Esophagus (tissue), 2 donors: Measurements from ENCODE around the gene ART1. TPM values are rescaled to one million over a fixed set of nuclear protein-coding genes. Genes with fewer than 3 reads are reported as not detected.

ENCODE experiments used
- H3K27ac ChIP-seq, 2 donors: one replicate each; pipeline ENCODE4 v1.5.1; 2013; ENCODE audit warnings: low read depth in 2 of 2, mild to moderate bottlenecking in 2 of 2, inconsistent platforms in 1 of 2, low read length in 1 of 2, moderate library complexity in 1 of 2
- H3K27me3 ChIP-seq, 2 donors: one replicate each; pipeline ENCODE4 v1.6.1; 2013; ENCODE audit warnings: low read length in 2 of 2, control low read depth in 1 of 2, mild to moderate bottlenecking in 1 of 2; ENCODE audit not compliant: insufficient read depth in 2 of 2, control insufficient read depth in 1 of 2
- H3K36me3 ChIP-seq, 2 donors: one replicate each; pipeline ENCODE4 v1.6.1; 2013; ENCODE audit warnings: low read length in 1 of 2; ENCODE audit not compliant: control insufficient read depth in 2 of 2, insufficient read depth in 2 of 2
- H3K4me1 ChIP-seq, 2 donors: one replicate each; pipeline ENCODE4 v1.6.1; 2013; ENCODE audit warnings: low read length in 1 of 2; ENCODE audit not compliant: control insufficient read depth in 2 of 2, insufficient read depth in 2 of 2
- H3K4me3 ChIP-seq, 2 donors: one replicate each; pipeline ENCODE4 v1.5.1; 2013; ENCODE audit warnings: low read length in 2 of 2, mild to moderate bottlenecking in 2 of 2, low read depth in 1 of 2, moderate library complexity in 1 of 2
- H3K9me3 ChIP-seq, 2 donors: one replicate each; pipeline ENCODE4 v1.6.1; 2013; ENCODE audit warnings: mild to moderate bottlenecking in 2 of 2, low read depth in 1 of 2, low read length in 1 of 2, moderate library complexity in 1 of 2; ENCODE audit not compliant: control insufficient read depth in 2 of 2, insufficient read depth in 1 of 2
- WGBS, 2 donors: extraction: QIAGEN DNeasy Blood & Tissue Kit; methylation state at CpG; one replicate each; pipeline ENCODE4 v1.1.7; 2013; 5-methylcytosine and 5-hydroxymethylcytosine counted together
- polyA plus RNA-seq, 2 donors: library from polyadenylated mRNA; stranded (reverse); fragments of 200-250 nt; gene quantifications; one replicate each; pipeline ENCODE4 v1.2.3, GENCODE V29; 2013
- donor health status: healthy with polysubstance abuse.
- donor health status: Bipolar disorder and iron deficiency.

Gene ART1
- polyA plus RNA-seq, 2 donors: not detected

DNA sequence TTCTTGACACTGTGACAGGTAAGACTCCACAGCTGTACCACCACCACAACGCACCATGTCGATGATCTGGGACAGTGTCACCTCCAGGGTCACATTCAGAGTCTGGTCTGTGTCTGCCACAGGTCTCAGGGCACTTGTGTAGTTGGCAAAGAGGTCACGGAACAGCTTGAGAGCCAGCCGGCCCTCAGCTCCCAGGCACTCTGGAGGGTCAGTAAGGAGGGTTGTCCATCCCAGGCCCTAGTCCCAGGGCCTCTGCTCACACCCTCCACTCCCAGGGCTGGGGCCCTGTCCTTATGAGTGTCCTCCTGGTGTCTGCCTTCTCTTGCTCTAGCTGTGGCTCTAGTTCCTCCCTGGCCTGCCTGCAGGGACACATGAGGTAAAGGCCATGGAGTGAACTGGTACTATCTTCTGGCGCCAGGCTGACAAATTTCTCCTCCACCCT lies 24.8 kb downstream of the ART1 start:
- Histone ChIP-seq H3K27ac (no peak overlapping the region), H3K4me3 (no peak overlapping the region), H3K4me1 (no peaks in the 10 kb centered on the region), H3K9me3 (peaks cover 0 to 3% of the 10 kb centered on the region in 2 donors), H3K36me3 (peaks cover 16 to 48% of the 10 kb centered on the region in 2 donors), H3K27me3 (no peaks in the 10 kb centered on the region)
- 96% methylated on average over 5 of the region's 5 CpGs for WGBS, 2 donors

DNA sequence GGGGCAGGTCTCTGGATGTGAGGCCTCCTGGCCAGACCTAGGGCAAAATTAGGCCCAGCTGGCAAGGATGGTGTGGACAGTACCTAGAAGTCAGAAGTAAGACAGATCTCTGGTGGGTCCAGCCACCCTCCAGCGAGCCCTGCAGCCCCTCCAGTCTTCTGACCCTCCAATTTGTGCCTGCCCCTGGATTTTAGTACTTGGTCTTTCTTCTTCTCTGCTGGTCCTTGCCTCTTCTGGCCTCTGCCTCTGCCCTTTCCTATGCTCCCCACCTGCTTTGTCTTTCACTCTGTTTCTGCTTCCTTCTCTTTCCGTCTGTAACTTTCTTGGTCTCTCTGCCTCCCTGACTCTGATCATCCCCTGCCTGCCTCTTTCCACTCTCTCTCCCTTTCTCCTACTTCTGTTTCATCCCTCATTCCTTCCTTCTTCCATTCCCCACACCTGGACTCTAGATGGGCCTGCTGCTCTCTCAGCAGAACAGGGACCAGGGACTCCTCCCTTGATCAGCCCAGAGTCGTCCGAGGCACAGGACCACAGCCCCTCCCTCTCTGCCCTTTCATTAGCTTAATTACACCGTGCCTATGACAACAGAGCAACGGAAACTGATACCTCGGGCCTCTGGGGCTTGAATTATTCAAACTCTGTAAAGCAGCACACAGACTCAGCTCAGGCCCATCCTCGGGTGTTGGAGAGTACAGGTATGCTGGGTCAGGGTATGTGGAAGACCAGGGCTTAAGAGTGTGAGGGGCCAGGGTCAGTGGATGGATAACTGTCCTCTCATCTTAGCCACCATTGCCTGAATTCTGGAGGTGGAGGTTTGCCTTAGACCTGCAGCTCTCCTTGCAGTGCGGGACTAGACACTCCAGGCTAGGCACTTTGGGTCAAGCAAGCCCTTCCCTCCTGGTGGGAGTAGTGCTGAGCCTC lies 26.7 kb downstream of the ART1 start, which contains the start of gene CHRNA10:
CHRNA10 (minus strand) TSS at position 51 of the 921 bp plus-strand sequence. CDS start 72 bp downstream, outside the sequence.
- H3K4me1 ChIP-seq: no peaks in the 10 kb centered on the region
- H3K27me3 ChIP-seq: no peaks in the 10 kb centered on the region
- H3K36me3 ChIP-seq: peaks cover 10 to 55% of the 10 kb centered on the region in 2 donors
- H3K4me3 ChIP-seq: no peak within 1 kb of the TSS
- WGBS, 2 donors: 74 to 80% methylated on average over 9 of the region's 9 CpGs
- no peak within 1 kb of the TSS for H3K27ac ChIP-seq
- peaks cover 0 to 3% of the 10 kb centered on the region in 2 donors for H3K9me3 ChIP-seq

DNA sequence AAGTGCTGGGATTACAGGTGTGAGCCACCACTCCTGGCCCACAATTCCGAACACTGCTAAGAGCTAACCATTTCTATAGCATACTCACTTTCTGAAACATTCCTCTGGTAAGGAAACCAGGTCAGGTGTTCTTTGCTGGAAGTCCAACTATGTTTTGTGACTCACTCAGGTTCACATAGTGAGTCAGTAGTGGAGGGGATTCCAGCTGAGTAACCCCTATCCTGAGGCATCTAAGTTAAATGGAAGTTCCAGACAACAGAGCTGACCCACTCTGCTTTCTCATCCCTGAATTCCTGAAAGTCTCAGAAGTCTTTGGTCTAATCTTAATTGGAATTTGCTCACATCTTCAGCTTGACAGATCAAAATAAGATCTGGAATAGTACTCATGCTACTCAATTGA lies 29.3 kb downstream of the ART1 start:
- Histone ChIP-seq H3K36me3 (peaks cover 12 to 43% of the 10 kb centered on the region in 2 donors), H3K27ac (no peak overlapping the region)
- WGBS, 2 donors: 86 to 100% methylated on average over 1 of the region's 1 CpG

GRCh38 chr11:3675971-3676370 lies 31.0 kb downstream of the ART1 start:
- Histone ChIP-seq H3K4me3 (no peak overlapping the region), H3K36me3 (peaks cover 17 to 42% of the 10 kb centered on the region in 2 donors), H3K4me1 (no peaks in the 10 kb centered on the region), H3K27ac (no peak overlapping the region), H3K9me3 (no peaks in the 10 kb centered on the region), H3K27me3 (no peaks in the 10 kb centered on the region)
- WGBS, 2 donors: 96 to 98% methylated on average over 11 of the region's 11 CpGs

More for the DNA sequence above, 29.3 kb downstream of the ART1 start:
- Histone ChIP-seq H3K4me3 (no peak overlapping the region), H3K4me1 (no peaks in the 10 kb centered on the region), H3K9me3 (no peaks in the 10 kb centered on the region), H3K27me3 (no peaks in the 10 kb centered on the region)

DNA sequence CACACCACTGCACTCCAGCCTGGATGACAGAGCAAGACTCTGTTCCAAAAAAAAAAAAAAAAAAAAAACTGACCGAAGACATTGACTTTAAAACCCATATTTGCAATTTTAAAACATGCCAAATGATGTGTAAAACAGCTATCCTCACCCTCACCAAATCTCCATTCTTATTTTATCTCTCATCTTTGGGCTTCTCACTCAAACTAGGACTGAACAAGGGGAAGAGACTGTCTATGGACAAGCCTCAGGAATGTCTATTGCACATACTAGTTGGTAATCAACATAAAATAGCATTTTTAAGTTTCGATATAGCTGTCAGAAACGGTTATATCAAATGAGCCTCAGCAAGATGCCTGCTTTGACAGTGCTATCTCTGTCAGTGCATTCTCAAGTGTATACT lies 34.1 kb downstream of the ART1 start:
- no peaks in the 10 kb centered on the region for H3K4me1 ChIP-seq
- no peak overlapping the region for H3K4me3 ChIP-seq
- H3K27ac ChIP-seq: no peak overlapping the region
- 95 to 97% methylated on average over 3 of the region's 3 CpGs for WGBS, 2 donors
- H3K27me3 ChIP-seq: no peaks in the 10 kb centered on the region
- H3K9me3 ChIP-seq: no peaks in the 10 kb centered on the region
- H3K36me3 ChIP-seq: peaks cover 24 to 39% of the 10 kb centered on the region in 2 donors

- Histone ChIP-seq H3K27ac (no peak overlapping the region), H3K4me1 (no peaks in the 10 kb centered on the region), H3K36me3 (peaks cover 21 to 33% of the 10 kb centered on the region in 2 donors), H3K4me3 (no peak overlapping the region), H3K27me3 (no peaks in the 10 kb centered on the region), H3K9me3 (no peaks in the 10 kb centered on the region)
- WGBS, 2 donors: 94 to 95% methylated on average over 9 of the region's 9 CpGs
These were observed 38.1 kb downstream of the ART1 start for GRCh38 chr11:3683039-3683438.

- Histone ChIP-seq H3K36me3 (peaks cover 15 to 30% of the 10 kb centered on the region in 2 donors), H3K4me1 (no peaks in the 10 kb centered on the region)
- WGBS, 2 donors: 85 to 95% methylated on average over 12 of the region's 12 CpGs
These were observed 39.3 kb downstream of the ART1 start for GRCh38 chr11:3684129-3684818.

DNA sequence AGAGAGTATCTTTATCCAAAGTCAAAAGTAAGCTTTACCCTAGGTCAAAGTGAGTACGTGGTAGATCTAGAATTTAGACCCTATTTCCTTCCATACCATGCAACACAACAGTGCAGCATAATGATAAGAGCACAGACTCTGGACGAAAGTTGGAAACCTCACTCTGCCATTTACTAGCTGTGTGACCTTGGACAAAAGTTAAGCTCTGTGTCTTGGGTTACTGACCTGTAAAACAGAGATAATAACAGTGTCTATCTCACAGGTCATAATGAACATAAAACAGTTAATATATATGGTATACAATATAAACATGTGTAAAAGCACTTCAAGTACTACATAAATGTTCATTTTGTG lies 39.9 kb downstream of the ART1 start:
- H3K9me3 ChIP-seq: no peaks in the 10 kb centered on the region
- H3K27ac ChIP-seq: no peak overlapping the region
- H3K36me3 ChIP-seq: peaks cover 11 to 27% of the 10 kb centered on the region in 2 donors
- H3K27me3 ChIP-seq: no peaks in the 10 kb centered on the region
- no peak overlapping the region for H3K4me3 ChIP-seq
- H3K4me1 ChIP-seq: no peaks in the 10 kb centered on the region
- 54 to 58% methylated on average over 2 of the region's 2 CpGs for WGBS, 2 donors

More at GRCh38 chr11:3684129-3684818, 39.3 kb downstream of the ART1 start:
- H3K9me3 ChIP-seq: no peaks in the 10 kb centered on the region
- no peak overlapping the region for H3K4me3 ChIP-seq
- H3K27me3 ChIP-seq: no peaks in the 10 kb centered on the region
- no peak overlapping the region for H3K27ac ChIP-seq

GRCh38 chr11:3685923-3686322 lies 41.0 kb downstream of the ART1 start:
- Histone ChIP-seq H3K9me3 (no peaks in the 10 kb centered on the region), H3K4me1 (no peaks in the 10 kb centered on the region), H3K4me3 (no peak overlapping the region), H3K27me3 (no peaks in the 10 kb centered on the region), H3K27ac (no peak overlapping the region), H3K36me3 (peaks cover 11 to 22% of the 10 kb centered on the region in 2 donors)
- WGBS, 2 donors: 76% methylated on average over 7 of the region's 7 CpGs
